Measurements from ENCODE around the gene PRPH. TPM values are rescaled to one million over a fixed set of nuclear protein-coding genes. Genes with fewer than 3 reads are reported as not detected.
"Not testable (repeated sequence)": the region's sequence is repeated elsewhere in the genome, so short reads cannot be mapped to it uniquely, and the experiment has no call there.

The PRPH gene
- total RNA-seq, 1 experiment from 2014 or later: not detected

DNA sequence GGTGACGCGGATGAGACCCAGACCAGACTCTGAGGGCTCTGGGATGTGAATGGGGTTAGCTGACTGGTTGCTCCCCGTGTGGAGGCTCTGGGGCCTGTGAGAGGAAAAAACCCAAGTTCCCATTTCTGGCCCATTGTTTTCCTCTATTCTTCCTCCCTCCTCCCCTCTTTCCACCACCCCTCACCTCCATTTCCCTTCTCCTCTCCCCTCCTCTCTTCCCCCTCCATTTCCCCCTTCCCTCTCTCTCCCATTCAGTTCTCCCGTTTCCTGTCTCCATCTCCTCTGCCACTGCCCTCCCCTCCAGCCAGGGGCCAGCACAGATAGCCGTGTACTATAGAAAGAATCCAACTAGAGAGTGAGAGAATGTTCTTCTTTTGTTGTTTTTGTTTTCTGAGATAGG, 12.6 kb upstream of the PRPH start:
- peaks cover 9% of the 10 kb centered on the region for H3K4me1 ChIP-seq (ENCODE audit: insufficient read depth, low read length, poor library complexity, severe bottlenecking)
- no peak overlapping the region for H3K4me3 ChIP-seq (ENCODE audit: low read depth, low read length, poor library complexity, severe bottlenecking)
- H3K9me3 ChIP-seq (ENCODE audit: low read depth, low read length, poor library complexity, severe bottlenecking): no peaks in the 10 kb centered on the region
- no peaks in the 10 kb centered on the region for H3K27me3 ChIP-seq (replicated peaks; ENCODE audit: insufficient read depth, low read depth, low read length, poor library complexity)
- TF ChIP-seq EZH2 (IDR thresholded peaks at IDR 0.05; ENCODE audit: borderline replicate concordance, low read depth, low read length, poor library complexity, severe bottlenecking) (no peak), CTCF (conservative IDR thresholded peaks at IDR 0.05; ENCODE audit: low read depth, low read length) (no peak)
- BruUV-seq (replicated peaks): no TSS peak
- DNase-seq (ENCODE audit: low spot score): no peak
- POLR2A ChIA-PET (ENCODE audit: low non-redundant PET): no interaction called here
- intact Hi-C loops (cut with micrococcal nuclease; ENCODE audit: unreplicated experiment): no loop called here
- CTCF ChIA-PET: interaction anchor here (0.6 kb wide), 1 partner anchor 600 kb away, joined by 11 read pairs; no protein-coding TSS in a partner anchor
- no peaks in the 10 kb centered on the region for H3K36me3 ChIP-seq (ENCODE audit: insufficient read depth, low read length, poor library complexity, severe bottlenecking)
- no peak overlapping the region for H3K27ac ChIP-seq (ENCODE audit: low read depth, low read length, poor library complexity, severe bottlenecking)

DNA sequence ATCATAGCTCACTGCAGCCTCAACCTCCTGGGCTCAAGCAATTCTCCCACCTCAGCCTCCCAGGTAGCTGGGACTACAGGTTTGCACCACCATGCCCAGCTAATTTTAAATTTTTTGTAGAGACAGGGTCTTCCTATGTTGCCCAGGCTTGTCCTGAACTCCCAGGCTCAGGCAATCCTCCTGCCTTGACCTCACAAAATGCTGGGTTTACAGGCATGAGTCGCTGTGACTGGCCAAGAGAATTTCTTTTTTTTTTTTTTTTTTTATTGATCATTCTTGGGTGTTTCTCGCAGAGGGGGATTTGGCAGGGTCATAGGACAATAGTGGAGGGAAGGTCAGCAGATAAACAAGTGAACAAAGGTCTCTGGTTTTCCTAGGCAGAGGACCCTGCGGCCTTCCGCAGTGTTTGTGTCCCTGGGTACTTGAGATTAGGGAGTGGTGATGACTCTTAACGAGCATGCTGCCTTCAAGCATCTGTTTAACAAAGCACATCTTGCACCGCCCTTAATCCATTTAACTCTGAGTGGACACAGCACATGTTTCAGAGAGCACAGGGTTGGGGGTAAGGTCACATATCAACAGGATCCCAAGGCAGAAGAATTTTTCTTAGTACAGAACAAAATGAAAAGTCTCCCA, 12.1 kb upstream of the PRPH start:
- H3K36me3 ChIP-seq (ENCODE audit: insufficient read depth, low read length, poor library complexity, severe bottlenecking); BruUV-seq (replicated peaks); H3K27ac ChIP-seq (ENCODE audit: low read depth, low read length, poor library complexity, severe bottlenecking); H3K4me3 ChIP-seq (ENCODE audit: low read depth, low read length, poor library complexity, severe bottlenecking); H3K27me3 ChIP-seq (replicated peaks; ENCODE audit: insufficient read depth, low read depth, low read length, poor library complexity); H3K4me1 ChIP-seq (ENCODE audit: insufficient read depth, low read length, poor library complexity, severe bottlenecking); DNase-seq (ENCODE audit: low spot score); POLR2A ChIA-PET (ENCODE audit: low non-redundant PET); intact Hi-C loops (cut with micrococcal nuclease; ENCODE audit: unreplicated experiment); H3K9me3 ChIP-seq (ENCODE audit: low read depth, low read length, poor library complexity, severe bottlenecking): not testable (repeated sequence)
- CTCF ChIA-PET: interaction anchor here (0.6 kb wide), 1 partner anchor 600 kb away, joined by 11 read pairs; no protein-coding TSS in a partner anchor

DNA sequence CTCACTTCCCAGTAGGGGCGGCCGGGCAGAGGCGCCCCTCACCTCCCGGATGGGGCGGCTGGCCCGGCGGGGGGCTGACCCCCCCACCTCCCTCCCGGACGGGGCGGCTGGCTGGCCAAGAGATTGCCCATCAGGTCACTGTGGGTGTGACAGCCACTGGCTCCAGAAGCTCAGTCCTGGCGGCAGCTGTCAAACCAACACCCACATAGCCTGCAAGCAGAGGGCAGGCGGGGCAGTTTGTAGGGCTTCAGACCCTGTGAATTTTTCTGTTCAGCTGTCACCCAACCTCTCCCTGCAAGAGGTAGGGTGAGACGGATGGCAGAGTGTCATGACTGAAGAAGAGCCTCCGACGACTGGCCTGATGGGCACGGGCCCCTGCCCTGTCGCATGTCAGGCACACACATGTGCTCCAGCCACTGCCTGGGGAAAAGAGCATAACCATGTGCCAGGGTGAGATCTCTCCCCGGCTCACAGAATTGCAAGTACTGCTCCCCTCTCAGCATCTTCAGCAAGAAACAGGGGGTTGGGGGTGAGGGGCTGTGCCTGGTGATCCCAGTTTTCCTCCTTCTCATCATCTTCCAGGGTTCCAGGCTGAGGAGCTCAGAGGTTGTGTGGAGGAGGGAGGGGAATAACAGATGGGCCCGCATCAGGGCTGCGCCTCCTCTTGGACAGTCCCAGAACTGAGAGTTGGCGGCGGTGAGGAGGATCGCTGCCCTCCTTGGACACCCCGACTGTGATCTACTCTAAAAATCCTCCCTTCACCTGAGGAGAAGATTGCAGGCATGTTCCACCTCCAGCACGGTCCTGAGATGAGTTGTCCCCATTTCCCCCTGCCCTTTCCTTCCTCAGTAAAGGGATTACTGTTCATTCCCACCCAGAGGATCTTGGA, 11.2 kb upstream of the PRPH start:
- Histone ChIP-seq H3K4me1 (ENCODE audit: insufficient read depth, low read length, poor library complexity, severe bottlenecking) (peaks cover 9% of the 10 kb centered on the region), H3K36me3 (ENCODE audit: insufficient read depth, low read length, poor library complexity, severe bottlenecking) (no peaks in the 10 kb centered on the region), H3K9me3 (ENCODE audit: low read depth, low read length, poor library complexity, severe bottlenecking) (no peaks in the 10 kb centered on the region), H3K27ac (ENCODE audit: low read depth, low read length, poor library complexity, severe bottlenecking) (no peak overlapping the region), H3K27me3 (replicated peaks; ENCODE audit: insufficient read depth, low read depth, low read length, poor library complexity) (no peaks in the 10 kb centered on the region), H3K4me3 (ENCODE audit: low read depth, low read length, poor library complexity, severe bottlenecking) (no peak overlapping the region)
- TF ChIP-seq EZH2 (IDR thresholded peaks at IDR 0.05; ENCODE audit: borderline replicate concordance, low read depth, low read length, poor library complexity, severe bottlenecking): no peak
- peak; percentile 40; the same call in 1 of the 2 replicates for TF ChIP-seq CTCF (conservative IDR thresholded peaks at IDR 0.05; ENCODE audit: low read depth, low read length)
- intact Hi-C loops (cut with micrococcal nuclease; ENCODE audit: unreplicated experiment): no loop called here
- DNase-seq (ENCODE audit: low spot score): no peak
- CTCF ChIA-PET: interaction anchor here (1.2 kb wide), 1 partner anchor 220 kb away, joined by 4 read pairs; no protein-coding TSS in a partner anchor
- POLR2A ChIA-PET (ENCODE audit: low non-redundant PET): no interaction called here
- BruUV-seq (replicated peaks): no TSS peak

All from A673 (cell line).